Osteoblast (primary cell): Measurements from ENCODE around the gene PPARGC1A. TPM values are rescaled to one million over a fixed set of nuclear protein-coding genes. Genes with fewer than 3 reads are reported as not detected.
A peak's percentile ranks its signal among the peaks of the same experiment; 100 is the strongest.

ENCODE experiments used
- DNase-seq: peaks from one replicate; pipeline ENCODE4 v3.0.0; 2011; ENCODE audit warnings: low spot score, mixed read lengths; ENCODE audit not compliant: insufficient read length; ENCODE audit errors: missing footprints
- H2AFZ ChIP-seq: 2 replicates; pipeline ENCODE4 v1.6.0; 2011; ENCODE audit warnings: mild to moderate bottlenecking, low read length
- H3K27ac ChIP-seq: 2 replicates; pipeline ENCODE4 v1.5.1; 2011; ENCODE audit warnings: mild to moderate bottlenecking, low read depth, low read length, moderate library complexity
- H3K27me3 ChIP-seq: 2 replicates; pipeline ENCODE4 v1.6.0; 2012; ENCODE audit warnings: mild to moderate bottlenecking, control low read depth, inconsistent platforms, low read length, moderate library complexity; ENCODE audit not compliant: insufficient read depth
- H3K36me3 ChIP-seq: 2 replicates; pipeline ENCODE4 v1.5.1; 2011; ENCODE audit warnings: mild to moderate bottlenecking, low read length, control low read depth, moderate library complexity; ENCODE audit not compliant: insufficient read depth
- H3K4me1 ChIP-seq: 2 replicates; pipeline ENCODE4 v1.5.1; 2011; ENCODE audit warnings: mild to moderate bottlenecking, low read length, control low read depth, moderate library complexity; ENCODE audit not compliant: insufficient read depth
- H3K4me2 ChIP-seq: 2 replicates; pipeline ENCODE4 v1.6.0; 2011; ENCODE audit warnings: mild to moderate bottlenecking, low read length; ENCODE audit not compliant: insufficient read depth
- H3K4me3 ChIP-seq: fragments of 200-600 bp; sonication (generic); 3 replicates; pipeline ENCODE4 v1.5.1; 2012; ENCODE audit warnings: mild to moderate bottlenecking, low read length, inconsistent platforms; ENCODE audit not compliant: insufficient read depth
- H3K79me2 ChIP-seq: 2 replicates; pipeline ENCODE4 v1.6.0; 2012; ENCODE audit warnings: mild to moderate bottlenecking, low read length, control low read depth, inconsistent platforms; ENCODE audit not compliant: insufficient read depth
- H3K9me3 ChIP-seq: 2 replicates; pipeline ENCODE4 v1.5.1; 2011; ENCODE audit warnings: low read depth, low read length, control low read depth
- H4K20me1 ChIP-seq: 2 replicates; pipeline ENCODE4 v1.6.0; 2012; ENCODE audit warnings: mild to moderate bottlenecking, low read length, control low read depth; ENCODE audit not compliant: insufficient read depth
- CTCF ChIP-seq: IDR thresholded peaks from 2 replicates; pipeline ENCODE4 v1.5.1; 2011; ENCODE audit warnings: mild to moderate bottlenecking, low read depth, low read length, moderate library complexity; ENCODE audit errors: extremely low read depth
- total RNA-seq: library from RNA; depleted of rRNA; stranded (reverse); fragments of >200 nt; gene quantifications from 2 replicates; pipeline ENCODE4 v1.2.3, GENCODE V29; 2012

The PPARGC1A gene
- total RNA-seq, 1 donor: 2.5 TPM

- Histone ChIP-seq H3K79me2 (no peaks in the 10 kb centered on the region), H3K9me3 (no peaks in the 10 kb centered on the region), H3K36me3 (no peaks in the 10 kb centered on the region), H3K4me2 (no peak overlapping the region), H3K4me1 (no peaks in the 10 kb centered on the region), H4K20me1 (no peaks in the 10 kb centered on the region), H3K4me3 (no peak overlapping the region), H2AFZ (no peak overlapping the region), H3K27me3 (no peaks in the 10 kb centered on the region), H3K27ac (no peak overlapping the region)
- no peak for DNase-seq
- no peak for TF ChIP-seq CTCF
Measured at GRCh38 chr4:23811161-23811560, 78.7 kb downstream of the PPARGC1A start.

- Histone ChIP-seq H3K9me3 (no peaks in the 10 kb centered on the region), H3K27ac (no peak overlapping the region), H3K4me3 (no peak overlapping the region), H3K27me3 (no peaks in the 10 kb centered on the region), H2AFZ (no peak overlapping the region), H3K36me3 (no peaks in the 10 kb centered on the region), H3K4me2 (no peak overlapping the region), H3K4me1 (no peaks in the 10 kb centered on the region), H3K79me2 (no peaks in the 10 kb centered on the region), H4K20me1 (no peaks in the 10 kb centered on the region)
- DNase-seq: no peak
- TF ChIP-seq CTCF: no peak
Measured at GRCh38 chr4:23805450-23805851, 84.4 kb downstream of the PPARGC1A start.

GRCh38 chr4:23789762-23790161, 100.1 kb downstream of the PPARGC1A start:
- H3K36me3 ChIP-seq: no peaks in the 10 kb centered on the region
- H3K27me3 ChIP-seq: no peaks in the 10 kb centered on the region
- TF ChIP-seq CTCF: no peak
- no peak overlapping the region for H3K4me2 ChIP-seq
- DNase-seq: peak; percentile 19
- no peak overlapping the region for H3K27ac ChIP-seq
- H3K4me3 ChIP-seq: no peak overlapping the region
- H3K4me1 ChIP-seq: no peaks in the 10 kb centered on the region
- no peaks in the 10 kb centered on the region for H3K9me3 ChIP-seq
- no peaks in the 10 kb centered on the region for H3K79me2 ChIP-seq
- H4K20me1 ChIP-seq: no peaks in the 10 kb centered on the region
- no peak overlapping the region for H2AFZ ChIP-seq

GRCh38 chr4:23788460-23788859, 101.4 kb downstream of the PPARGC1A start:
- Histone ChIP-seq H3K27me3 (no peaks in the 10 kb centered on the region), H3K4me3 (no peak overlapping the region), H3K4me1 (no peaks in the 10 kb centered on the region), H3K4me2 (no peak overlapping the region), H3K9me3 (no peaks in the 10 kb centered on the region), H3K79me2 (no peaks in the 10 kb centered on the region), H3K36me3 (no peaks in the 10 kb centered on the region), H2AFZ (no peak overlapping the region), H4K20me1 (no peaks in the 10 kb centered on the region), H3K27ac (no peak overlapping the region)
- no peak for DNase-seq
- no peak for TF ChIP-seq CTCF
